Measurements from ENCODE around the gene SLC12A6. TPM values are rescaled to one million over a fixed set of nuclear protein-coding genes. Genes with fewer than 3 reads are reported as not detected.

SLC12A6 gene
- total RNA-seq, 1 experiment from 2014 or later = 15.1 TPM

DNA sequence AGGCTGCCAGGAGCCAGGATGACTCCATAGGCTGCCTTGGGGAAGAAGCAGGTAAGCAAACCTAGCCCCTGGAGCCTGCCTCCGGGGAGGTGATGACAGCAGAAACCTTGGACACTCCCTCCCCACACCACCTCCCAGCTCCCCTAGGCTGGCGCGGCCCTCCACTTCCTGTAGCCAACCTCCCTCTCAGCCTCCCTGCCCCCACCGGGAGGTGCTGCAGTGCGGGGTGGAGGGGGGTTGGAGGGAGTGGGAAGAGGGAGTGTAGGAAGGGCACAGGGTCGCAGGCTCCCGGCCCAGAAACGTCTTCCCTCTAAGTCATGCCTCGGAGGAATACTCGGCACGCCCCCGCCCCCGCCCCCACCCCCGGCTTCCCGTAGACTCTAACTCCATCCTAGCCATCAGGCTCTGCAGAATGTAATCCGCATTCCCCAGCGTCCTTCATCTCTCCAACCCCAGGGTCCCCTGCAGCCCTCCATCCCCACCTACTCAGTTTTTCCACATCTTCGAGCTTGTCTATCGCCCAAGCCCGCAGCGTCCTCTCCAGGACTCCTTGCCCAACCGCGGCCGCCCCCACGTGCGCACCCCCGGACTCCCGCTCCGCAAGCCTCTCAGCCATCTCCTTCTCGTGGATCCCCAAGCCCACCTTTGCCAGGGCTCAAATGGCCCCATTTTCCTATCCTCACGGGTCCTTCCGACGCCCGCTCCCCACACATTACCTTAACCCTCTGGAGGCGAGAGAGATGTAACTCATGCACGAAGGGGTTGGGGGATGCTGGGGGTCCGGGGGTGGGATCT lies 28.9 kb upstream of the SLC12A6 start:
- POLR2A ChIA-PET = interaction anchor here (0.6 to 1.7 kb wide), 3 partner anchors 23 to 503 kb away, joined by 3 to 5 read pairs (median 4); partner anchors contain the start of genes NOP10, NUTM1 and SLC12A6
- no peaks in the 10 kb centered on the region for H3K9me2 ChIP-seq (ENCODE audit: insufficient read depth)
- CTCF ChIA-PET = interaction anchor here (0.8 to 3.1 kb wide), 10 partner anchors 8 to 305 kb away, joined by 3 to 22 read pairs (median 6); partner anchors contain the start of genes KATNBL1, NOP10 and NUTM1
- H3K79me2 ChIP-seq (ENCODE audit: insufficient read depth, low read length) = peaks cover 21% of the 10 kb centered on the region
- RAD21 ChIA-PET (ENCODE audit: low non-redundant PET in 1 of 2, low total read pairs in 2 of 2, uncharacterized antibody in 2 of 2, unreplicated experiment in 2 of 2) = interaction anchor here in 1 of 2 experiments (1.5 kb wide), 1 partner anchor 24 kb away, joined by 4 read pairs; the partner anchor contains the start of genes NOP10 and NUTM1
- ATAC-seq (peak; percentile 57), DNase-seq (ENCODE audit: low read depth, low spot score) (no peak)
- TF ChIP-seq ELF1 (IDR thresholded peaks at IDR 0.05; ENCODE audit: borderline replicate concordance, low read depth) = no peak
- 0 out of 2 replicates have a peak, but pooled peaks have one; percentile 35 for TF ChIP-seq SIN3A (IDR thresholded peaks at IDR 0.05; ENCODE audit: low read depth)
- no peak for TF ChIP-seq ZFX (IDR thresholded peaks at IDR 0.05)
- no peak for TF ChIP-seq CBX3 (IDR thresholded peaks at IDR 0.05; ENCODE audit: low read depth)
- no peak for TF ChIP-seq EZH2phosphoT487 (IDR thresholded peaks at IDR 0.05; ENCODE audit: borderline replicate concordance)
- TF ChIP-seq RAD21 (IDR thresholded peaks at IDR 0.05; ENCODE audit: low read depth) = no peak
- no peak for TF ChIP-seq EGR1 (IDR thresholded peaks at IDR 0.05; ENCODE audit: low read depth)
- TF ChIP-seq POLR2AphosphoS5 (IDR thresholded peaks at IDR 0.05; ENCODE audit: low read depth, low read length) = peak; percentile 38; the same call in 1 of the 2 replicates
- no peak for TF ChIP-seq EZH2 (IDR thresholded peaks at IDR 0.05)
- TF ChIP-seq, protein P1, sequence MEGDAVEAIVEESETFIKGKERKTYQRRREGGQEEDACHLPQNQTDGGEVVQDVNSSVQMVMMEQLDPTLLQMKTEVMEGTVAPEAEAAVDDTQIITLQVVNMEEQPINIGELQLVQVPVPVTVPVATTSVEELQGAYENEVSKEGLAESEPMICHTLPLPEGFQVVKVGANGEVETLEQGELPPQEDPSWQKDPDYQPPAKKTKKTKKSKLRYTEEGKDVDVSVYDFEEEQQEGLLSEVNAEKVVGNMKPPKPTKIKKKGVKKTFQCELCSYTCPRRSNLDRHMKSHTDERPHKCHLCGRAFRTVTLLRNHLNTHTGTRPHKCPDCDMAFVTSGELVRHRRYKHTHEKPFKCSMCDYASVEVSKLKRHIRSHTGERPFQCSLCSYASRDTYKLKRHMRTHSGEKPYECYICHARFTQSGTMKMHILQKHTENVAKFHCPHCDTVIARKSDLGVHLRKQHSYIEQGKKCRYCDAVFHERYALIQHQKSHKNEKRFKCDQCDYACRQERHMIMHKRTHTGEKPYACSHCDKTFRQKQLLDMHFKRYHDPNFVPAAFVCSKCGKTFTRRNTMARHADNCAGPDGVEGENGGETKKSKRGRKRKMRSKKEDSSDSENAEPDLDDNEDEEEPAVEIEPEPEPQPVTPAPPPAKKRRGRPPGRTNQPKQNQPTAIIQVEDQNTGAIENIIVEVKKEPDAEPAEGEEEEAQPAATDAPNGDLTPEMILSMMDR (IDR thresholded peaks at IDR 0.05 in 2 of 3, conservative IDR thresholded peaks at IDR 0.05 in 1 of 3; ENCODE audit: borderline replicate concordance in 1 of 3, insufficient read depth in 1 of 3, low read depth in 2 of 3, low read length in 2 of 3) = no peak
- TF ChIP-seq, protein P2, sequence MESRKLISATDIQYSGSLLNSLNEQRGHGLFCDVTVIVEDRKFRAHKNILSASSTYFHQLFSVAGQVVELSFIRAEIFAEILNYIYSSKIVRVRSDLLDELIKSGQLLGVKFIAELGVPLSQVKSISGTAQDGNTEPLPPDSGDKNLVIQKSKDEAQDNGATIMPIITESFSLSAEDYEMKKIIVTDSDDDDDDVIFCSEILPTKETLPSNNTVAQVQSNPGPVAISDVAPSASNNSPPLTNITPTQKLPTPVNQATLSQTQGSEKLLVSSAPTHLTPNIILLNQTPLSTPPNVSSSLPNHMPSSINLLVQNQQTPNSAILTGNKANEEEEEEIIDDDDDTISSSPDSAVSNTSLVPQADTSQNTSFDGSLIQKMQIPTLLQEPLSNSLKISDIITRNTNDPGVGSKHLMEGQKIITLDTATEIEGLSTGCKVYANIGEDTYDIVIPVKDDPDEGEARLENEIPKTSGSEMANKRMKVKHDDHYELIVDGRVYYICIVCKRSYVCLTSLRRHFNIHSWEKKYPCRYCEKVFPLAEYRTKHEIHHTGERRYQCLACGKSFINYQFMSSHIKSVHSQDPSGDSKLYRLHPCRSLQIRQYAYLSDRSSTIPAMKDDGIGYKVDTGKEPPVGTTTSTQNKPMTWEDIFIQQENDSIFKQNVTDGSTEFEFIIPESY (IDR thresholded peaks at IDR 0.05; ENCODE audit: extremely low read depth, insufficient replicate concordance, low read length) = no peak
- TF ChIP-seq, protein P3, sequence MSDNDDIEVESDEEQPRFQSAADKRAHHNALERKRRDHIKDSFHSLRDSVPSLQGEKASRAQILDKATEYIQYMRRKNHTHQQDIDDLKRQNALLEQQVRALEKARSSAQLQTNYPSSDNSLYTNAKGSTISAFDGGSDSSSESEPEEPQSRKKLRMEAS (IDR thresholded peaks at IDR 0.05) = peak; percentile 23; the same call in 1 of the 2 replicates
- TF ChIP-seq POLR2A (IDR thresholded peaks at IDR 0.05; ENCODE audit: borderline replicate concordance, extremely low read depth, insufficient read depth, insufficient read length) = peak; percentile 21
- H3K9me3 ChIP-seq (ENCODE audit: control insufficient read depth in 1 of 2, insufficient read depth in 1 of 2, low read depth in 1 of 2, low read length in 2 of 2) = no peaks in the 10 kb centered on the region
- H2AFZ ChIP-seq (ENCODE audit: low read depth, low read length, poor library complexity, severe bottlenecking) = peak overlapping the region; percentile 35
- H3K27ac ChIP-seq (ENCODE audit: low read depth, low read length) = peak overlapping the region; percentile 96
- H3K9ac ChIP-seq (ENCODE audit: low read length) = peak overlapping the region; percentile 86
- intact Hi-C loops (cut with micrococcal nuclease) = loop anchor here (1.0 to 10.0 kb wide), 4 partner anchors 52 to 302 kb away; partner anchors contain the start of gene EMC4
- peak overlapping the region; percentile 88 to 98 for H3K4me3 ChIP-seq (replicated peaks in 1 of 2; ENCODE audit: low read depth in 1 of 2, low read length in 2 of 2)
- no peaks in the 10 kb centered on the region for H3K27me3 ChIP-seq (ENCODE audit: insufficient read depth, low read length)
- peaks cover 15 to 30% of the 10 kb centered on the region in 2 experiments for H3K4me1 ChIP-seq (ENCODE audit: control insufficient read depth in 1 of 2, insufficient read depth in 2 of 2, low read length in 2 of 2)
- H4K20me1 ChIP-seq (ENCODE audit: insufficient read depth) = no peaks in the 10 kb centered on the region; the same call in 1 of the 2 replicates
- BruUV-seq (replicated peaks) = no TSS peak
- H3K36me3 ChIP-seq (ENCODE audit: control insufficient read depth in 1 of 2, insufficient read depth in 2 of 2, low read length in 2 of 2) = peaks cover 9 to 16% of the 10 kb centered on the region in 2 experiments; a peak in 2 of 4 replicates
- peak overlapping the region; percentile 72 for H3K4me2 ChIP-seq (ENCODE audit: low read length)
